ENCODE measurements around the gene BICDL1.

- TF ChIP-seq CTCF (IDR thresholded peaks at IDR 0.05; ENCODE audit: insufficient read depth, low read length, poor library complexity, severe bottlenecking) (no peak), EZH2phosphoT487 (conservative IDR thresholded peaks at IDR 0.05; ENCODE audit: low read length) (no peak)
These were observed 78.2 kb downstream of the BICDL1 start for GRCh38 chr12:120067084-120067869.
